B cell (primary cell): ENCODE data around the gene SH3GL1. TPM values are rescaled to one million over a fixed set of nuclear protein-coding genes. Genes with fewer than 3 reads are reported as not detected.

ENCODE experiments used
- ATAC-seq: fragments of 200-7000 bp; cut with Tn5 transposase; one replicate; pipeline ENCODE4 v1.10.0; 2021; ENCODE audit warnings: low read depth, mild to moderate bottlenecking, moderate number of reproducible peaks, moderate library complexity
- CTCF ChIA-PET: fragments of 350-600 bp; sonication (Branson Sonifier 250); formaldehyde crosslinking; loops from one replicate; lab custom pipeline; 2021; ENCODE audit warnings: antibody characterized with exemption, inconsistent platforms; lab: Charles Lee
- POLR2A ChIA-PET: fragments of 350-600 bp; sonication (Branson Sonifier 250); formaldehyde crosslinking; loops from one replicate; lab custom pipeline; 2021; ENCODE audit warnings: antibody characterized with exemption; lab: Charles Lee
- DNase-seq: peaks from one replicate; pipeline ENCODE4 v3.0.0; 2013
- H2AFZ ChIP-seq: 2 replicates; pipeline ENCODE4 v1.6.1; 2012; ENCODE audit warnings: mild to moderate bottlenecking, low read depth, low read length; ENCODE audit not compliant: insufficient read depth, poor library complexity, severe bottlenecking
- H3K27ac ChIP-seq, 2 donors: 1 replicate in 1 of 2; 2 replicates in 1 of 2; pipeline ENCODE4 v1.5.1; 2012 to 2013; ENCODE audit warnings: low read length in 2 of 2, mild to moderate bottlenecking in 2 of 2, moderate library complexity in 1 of 2
- H3K27me3 ChIP-seq, 4 experiments: fragments of 200-600 bp in 1 of 4; sonication (generic) in 1 of 4; replicated peaks in 1 of 4; 1 replicate in 2 of 4; 2 replicates in 2 of 4; pipeline versions ENCODE4 v1.6.1 to v1.7.0; 2013 to 2016; ENCODE audit warnings: low read length in 3 of 4, mild to moderate bottlenecking in 2 of 4, mixed read lengths in 1 of 4, moderate library complexity in 1 of 4; ENCODE audit not compliant: insufficient read depth in 4 of 4, control insufficient read depth in 3 of 4; ENCODE audit errors: control extremely low read depth in 1 of 4
- H3K36me3 ChIP-seq, 2 experiments: replicated peaks in 1 of 2; 1 replicate in 1 of 2; 2 replicates in 1 of 2; pipeline versions ENCODE4 v1.6.1 to v1.7.1; 2013; ENCODE audit warnings: low read length in 1 of 2; ENCODE audit not compliant: insufficient read depth in 2 of 2, control insufficient read depth in 1 of 2; ENCODE audit errors: control extremely low read depth in 1 of 2, extremely low read depth in 1 of 2
- H3K4me1 ChIP-seq, 2 donors: fragments of 200-600 bp in 1 of 2; sonication (generic) in 1 of 2; 1 replicate in 1 of 2; 2 replicates in 1 of 2; pipeline versions ENCODE4 v1.5.1 to v1.6.1; 2013 to 2017; ENCODE audit warnings: low read length in 2 of 2; ENCODE audit not compliant: control insufficient read depth in 2 of 2, insufficient read depth in 2 of 2
- H3K4me2 ChIP-seq: replicated peaks from 2 replicates; pipeline ENCODE3; 2012; ENCODE audit warnings: mild to moderate bottlenecking, low read depth, low read length; ENCODE audit not compliant: poor library complexity, severe bottlenecking
- H3K4me3 ChIP-seq, 5 experiments: fragments of 200-600 bp in 1 of 5; sonication (generic) in 1 of 5; 1 replicate in 3 of 5; 2 replicates in 2 of 5; pipeline versions ENCODE4 v1.5.1 to v1.7.0; 2011 to 2016; ENCODE audit warnings: low read length in 4 of 5, mild to moderate bottlenecking in 4 of 5, low read depth in 2 of 5, control low read depth in 1 of 5, moderate library complexity in 1 of 5; ENCODE audit not compliant: insufficient read depth in 1 of 5; ENCODE audit errors: control extremely low read depth in 1 of 5, extremely low read depth in 1 of 5
- H3K79me2 ChIP-seq: fragments of 200-600 bp; sonication (generic); one replicate; pipeline ENCODE4 v1.6.0; 2016; ENCODE audit warnings: low read length; ENCODE audit not compliant: control insufficient read depth, insufficient read depth
- H3K9ac ChIP-seq: fragments of 200-600 bp; sonication (generic); 2 replicates; pipeline ENCODE4 v1.6.1; 2017; ENCODE audit warnings: mild to moderate bottlenecking, low read length, moderate library complexity
- H3K9me3 ChIP-seq, 3 donors: one replicate each; pipeline versions ENCODE4 v1.6.1 to v1.7.1; 2013; ENCODE audit warnings: low read length in 2 of 3; ENCODE audit not compliant: control insufficient read depth in 2 of 3, insufficient read depth in 1 of 3; ENCODE audit errors: control extremely low read depth in 1 of 3
- H4K20me1 ChIP-seq: 2 replicates; pipeline ENCODE4 v1.6.0; 2012; ENCODE audit warnings: mild to moderate bottlenecking, low read length; ENCODE audit not compliant: insufficient read depth, control insufficient read depth, poor library complexity, severe bottlenecking
- H3K27ac Mint-ChIP-seq: one replicate; pipeline ENCODE4 v1.8.0; 2021; ENCODE audit warnings: mixed read lengths
- H3K27me3 Mint-ChIP-seq: one replicate; pipeline ENCODE4 v1.8.0; 2021; ENCODE audit warnings: mixed read lengths
- H3K4me1 Mint-ChIP-seq: one replicate; pipeline ENCODE4 v1.8.0; 2021; ENCODE audit warnings: mixed read lengths
- H3K4me3 Mint-ChIP-seq: one replicate; pipeline ENCODE4 v1.8.0; 2021; ENCODE audit warnings: mixed read lengths
- H3K9me3 Mint-ChIP-seq: one replicate; pipeline ENCODE4 v1.8.0; 2022; ENCODE audit warnings: mixed read lengths; ENCODE audit not compliant: insufficient read depth
- EZH2 ChIP-seq: IDR thresholded peaks from 2 replicates; pipeline ENCODE4 v1.6.1; 2012; ENCODE audit warnings: borderline replicate concordance, low read depth, mild to moderate bottlenecking, moderate library complexity, low read length; ENCODE audit not compliant: insufficient read depth, poor library complexity, severe bottlenecking
- WGBS: methylation state at CpG from one replicate; pipeline ENCODE4 v1.1.5; 2013; ENCODE audit warnings: missing lambda C conversion rate; ENCODE audit not compliant: insufficient coverage; 5-methylcytosine and 5-hydroxymethylcytosine counted together
- intact Hi-C: fragments of 100-400 bp; cut with micrococcal nuclease; formaldehyde crosslinking; loops from one replicate; pipeline ENCODE4 v1.10.0; 2022
- polyA plus RNA-seq: library from polyadenylated mRNA; depleted of rRNA; stranded (reverse); fragments of >200 nt; gene quantifications from 2 replicates; pipeline ENCODE4 v1.2.3, GENCODE V29; 2012
- total RNA-seq, 2 donors: library from RNA; stranded (reverse); fragments of 120-200 nt in 1 of 2; gene quantifications; 1 replicate in 1 of 2; 2 replicates in 1 of 2; pipeline versions ENCODE4 v1.2.3 to v1.2.4, GENCODE V29; 2013 to 2022
- TF ChIP-seq, protein P1 (sequence below): fragments of 200-600 bp; IDR thresholded peaks from one replicate; pipeline ENCODE4 v1.8.0; 2022; ENCODE audit warnings: antibody characterized with exemption, mild to moderate bottlenecking

SH3GL1 gene
- total and polyA plus RNA-seq, 2 donors (not counting 1 experiment from before 2014, with no cell fraction given): 37.2 to 42.4 TPM

DNA sequence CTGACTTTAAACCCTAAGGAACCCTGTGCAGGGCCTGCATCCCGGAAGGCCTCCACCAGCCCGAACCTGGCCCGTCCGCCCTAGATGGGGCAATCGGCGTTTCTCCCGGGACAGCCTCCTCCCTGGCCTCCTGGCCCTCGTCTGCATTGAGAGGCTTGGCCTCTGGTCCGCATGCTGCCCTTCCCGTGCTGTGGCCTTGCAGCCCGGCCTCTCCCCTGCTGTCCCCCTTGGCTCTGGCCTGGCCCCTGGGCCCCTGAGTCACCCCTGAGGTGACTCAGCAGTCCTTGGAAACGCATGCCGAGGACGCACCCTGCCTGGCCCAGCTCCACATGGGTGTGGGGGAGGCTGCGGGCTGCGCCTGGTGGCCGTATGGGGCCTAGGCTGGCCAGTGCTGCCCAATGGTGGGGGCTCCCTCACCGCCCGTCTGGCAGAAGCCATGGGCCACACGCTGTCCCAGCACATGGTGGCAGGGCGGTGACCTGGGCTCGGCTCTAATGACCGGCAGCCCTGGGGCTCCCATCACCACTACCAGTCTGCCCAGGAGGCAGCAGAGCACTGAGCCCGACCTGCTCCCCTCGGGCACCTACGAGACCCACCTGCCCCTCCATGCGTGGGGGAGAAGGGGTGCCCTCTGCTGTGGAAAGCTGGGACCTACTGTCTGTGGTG, 25.7 kb downstream of the SH3GL1 start:
- H3K27me3 Mint-ChIP-seq: no peaks in the 10 kb centered on the region
- Histone ChIP-seq H3K4me3 (peak overlapping the region in 2 of 5 experiments; percentile 39 to 56), H2AFZ (no peak overlapping the region), H3K9ac (peak overlapping the region; percentile 47), H3K36me3 (peaks cover 0 to 9% of the 10 kb centered on the region in 2 experiments), H3K27ac (peak overlapping the region; percentile 58 to 63), H3K9me3 (peaks cover 0 to 3% (median 0%) of the 10 kb centered on the region in 3 donors), H3K4me2 (peak overlapping the region; percentile 96), H4K20me1 (peaks cover 79% of the 10 kb centered on the region), H3K27me3 (no peaks in the 10 kb centered on the region), H3K79me2 (peaks cover 90% of the 10 kb centered on the region), H3K4me1 (peaks cover 100% of the 10 kb centered on the region in 2 donors)
- POLR2A ChIA-PET: interaction anchor here (0.6 to 2.0 kb wide), 3 partner anchors 26 to 139 kb away, joined by 3 to 6 read pairs (median 6); partner anchors contain the start of genes MPND and SH3GL1
- ATAC-seq (no peak), DNase-seq (no peak)
- H3K27ac Mint-ChIP-seq: no peak overlapping the region
- 88% methylated on average over 24 of the region's 27 CpGs for WGBS
- H3K9me3 Mint-ChIP-seq: no peaks in the 10 kb centered on the region
- peaks cover 87% of the 10 kb centered on the region for H3K4me1 Mint-ChIP-seq
- intact Hi-C loops: loop anchor here (1.0 to 5.0 kb wide), 2 partner anchors 26 to 83 kb away; partner anchors contain the start of genes SH3GL1 and UBXN6
- peak overlapping the region; percentile 84 for H3K4me3 Mint-ChIP-seq
- CTCF ChIA-PET: interaction anchor here (1.4 to 4.1 kb wide), 7 partner anchors 21 to 387 kb away, joined by 3 to 29 read pairs (median 4); partner anchors contain the start of genes CHAF1A and SH3GL1
- TF ChIP-seq, protein P1, sequence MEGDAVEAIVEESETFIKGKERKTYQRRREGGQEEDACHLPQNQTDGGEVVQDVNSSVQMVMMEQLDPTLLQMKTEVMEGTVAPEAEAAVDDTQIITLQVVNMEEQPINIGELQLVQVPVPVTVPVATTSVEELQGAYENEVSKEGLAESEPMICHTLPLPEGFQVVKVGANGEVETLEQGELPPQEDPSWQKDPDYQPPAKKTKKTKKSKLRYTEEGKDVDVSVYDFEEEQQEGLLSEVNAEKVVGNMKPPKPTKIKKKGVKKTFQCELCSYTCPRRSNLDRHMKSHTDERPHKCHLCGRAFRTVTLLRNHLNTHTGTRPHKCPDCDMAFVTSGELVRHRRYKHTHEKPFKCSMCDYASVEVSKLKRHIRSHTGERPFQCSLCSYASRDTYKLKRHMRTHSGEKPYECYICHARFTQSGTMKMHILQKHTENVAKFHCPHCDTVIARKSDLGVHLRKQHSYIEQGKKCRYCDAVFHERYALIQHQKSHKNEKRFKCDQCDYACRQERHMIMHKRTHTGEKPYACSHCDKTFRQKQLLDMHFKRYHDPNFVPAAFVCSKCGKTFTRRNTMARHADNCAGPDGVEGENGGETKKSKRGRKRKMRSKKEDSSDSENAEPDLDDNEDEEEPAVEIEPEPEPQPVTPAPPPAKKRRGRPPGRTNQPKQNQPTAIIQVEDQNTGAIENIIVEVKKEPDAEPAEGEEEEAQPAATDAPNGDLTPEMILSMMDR: no peak
- no peak for TF ChIP-seq EZH2
